NOMO-1 (cell line): ENCODE data around the gene WDR1.

ENCODE experiments used
- DNase-seq, 2 experiments: peaks; one replicate each; lab custom pipeline; 2025; ENCODE audit not compliant: unreplicated experiment in 2 of 2; lab: John Stamatoyannopoulos, UW

The WDR1 gene

DNA sequence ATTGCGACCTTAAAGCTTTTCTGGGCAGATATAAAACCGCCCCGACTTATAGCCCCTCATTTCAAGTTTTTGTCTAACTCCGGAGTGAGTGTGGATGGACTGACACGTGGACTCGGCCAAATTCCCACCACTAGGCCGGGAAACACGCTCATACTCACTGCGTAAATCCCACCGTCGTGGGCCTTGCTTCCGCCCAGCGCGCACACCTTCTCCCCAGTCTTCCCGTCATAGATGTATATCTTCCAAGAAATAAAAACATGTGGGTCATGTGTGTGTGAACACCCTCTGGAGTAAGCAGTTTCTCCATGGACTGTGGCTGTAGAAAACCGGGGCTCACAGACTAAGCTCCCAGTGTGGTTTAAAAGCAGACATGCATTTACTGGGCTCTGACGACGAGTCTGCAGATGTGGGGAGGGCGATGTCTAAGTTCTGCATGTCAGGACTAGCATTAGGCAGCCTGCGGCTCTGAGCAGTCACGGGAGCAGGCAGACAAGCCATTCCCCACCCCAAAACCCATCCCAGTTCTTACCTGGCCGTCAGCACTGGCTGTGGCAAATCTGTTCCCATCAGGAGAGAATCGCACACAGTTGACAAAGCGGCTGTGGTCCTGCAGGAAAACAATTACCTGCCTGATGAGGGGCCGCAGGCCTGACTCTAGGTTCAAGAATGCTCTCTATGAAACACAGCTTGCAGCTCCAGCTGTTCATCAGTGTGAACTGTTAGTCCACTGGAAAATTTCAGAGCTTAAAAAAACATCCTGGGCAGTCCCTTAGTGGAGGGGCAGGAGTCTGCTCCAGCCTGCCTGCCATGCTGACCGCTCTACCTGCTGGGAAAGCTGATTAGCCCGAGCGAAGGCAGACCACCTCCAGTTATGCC is 28.2 kb downstream of the WDR1 start:
- DNase-seq = no peak

DNA sequence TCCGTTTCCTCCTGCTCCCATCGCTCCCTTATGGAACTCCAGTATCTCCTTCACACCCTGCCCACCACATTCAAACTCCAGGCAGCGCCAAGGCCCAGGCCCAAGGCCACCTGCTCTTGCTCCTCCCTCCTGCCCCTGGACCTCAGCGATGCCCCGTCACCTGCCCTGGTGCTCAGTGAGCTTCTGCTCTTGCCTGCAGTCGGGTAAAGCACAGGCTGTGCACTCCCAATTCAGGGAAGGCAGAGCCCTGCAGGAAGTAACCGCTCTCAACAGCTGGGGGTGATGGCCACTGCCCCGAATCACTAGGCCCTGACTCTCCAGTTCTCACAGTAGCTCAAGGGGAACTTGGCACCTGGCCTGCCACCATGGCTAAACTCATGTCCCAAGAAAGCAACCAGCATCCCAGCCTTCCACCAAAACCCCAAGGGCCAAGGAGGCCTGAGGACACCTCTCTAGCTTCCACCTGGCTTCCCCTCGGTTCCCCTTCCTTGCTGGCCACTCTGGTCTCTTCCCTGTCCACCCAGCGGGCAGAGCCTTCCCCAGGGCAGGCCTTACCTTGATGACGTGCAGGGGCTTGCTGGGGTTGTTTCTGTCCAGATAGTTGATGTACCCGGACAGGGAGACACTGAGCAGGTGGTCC is 29.3 kb downstream of the WDR1 start:
- DNase-seq = no peak

DNA sequence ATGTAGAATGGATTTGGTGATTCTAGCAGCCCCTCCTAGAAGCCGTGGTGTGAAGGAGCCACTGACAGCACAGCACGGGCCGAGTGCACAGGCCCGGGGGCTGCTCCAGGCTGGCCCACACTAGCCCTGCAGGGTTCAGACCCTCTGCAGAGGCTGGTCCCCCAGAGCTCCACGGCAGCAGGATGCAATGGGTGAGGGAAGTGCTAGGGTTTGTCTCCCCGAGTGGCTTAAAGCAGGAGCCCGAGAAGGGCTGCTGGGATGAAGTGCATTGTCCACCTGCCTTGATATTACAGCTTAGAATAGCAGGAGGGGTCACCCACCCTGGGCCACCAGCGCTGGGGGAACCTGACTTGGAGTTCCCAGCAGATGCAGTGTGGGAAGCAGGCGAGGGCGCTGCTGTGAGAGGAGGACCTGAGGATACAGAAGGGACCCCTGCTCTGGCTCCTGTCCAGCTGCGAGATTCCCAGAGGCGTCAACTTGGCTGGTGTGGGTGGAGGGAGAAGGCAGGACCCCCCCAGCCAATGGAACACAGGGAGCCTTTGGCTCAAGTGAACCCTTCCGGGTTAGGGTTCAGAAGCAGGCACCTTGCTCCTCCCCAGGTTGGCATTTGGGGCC is 30.0 kb downstream of the WDR1 start:
- no peak for DNase-seq

DNA sequence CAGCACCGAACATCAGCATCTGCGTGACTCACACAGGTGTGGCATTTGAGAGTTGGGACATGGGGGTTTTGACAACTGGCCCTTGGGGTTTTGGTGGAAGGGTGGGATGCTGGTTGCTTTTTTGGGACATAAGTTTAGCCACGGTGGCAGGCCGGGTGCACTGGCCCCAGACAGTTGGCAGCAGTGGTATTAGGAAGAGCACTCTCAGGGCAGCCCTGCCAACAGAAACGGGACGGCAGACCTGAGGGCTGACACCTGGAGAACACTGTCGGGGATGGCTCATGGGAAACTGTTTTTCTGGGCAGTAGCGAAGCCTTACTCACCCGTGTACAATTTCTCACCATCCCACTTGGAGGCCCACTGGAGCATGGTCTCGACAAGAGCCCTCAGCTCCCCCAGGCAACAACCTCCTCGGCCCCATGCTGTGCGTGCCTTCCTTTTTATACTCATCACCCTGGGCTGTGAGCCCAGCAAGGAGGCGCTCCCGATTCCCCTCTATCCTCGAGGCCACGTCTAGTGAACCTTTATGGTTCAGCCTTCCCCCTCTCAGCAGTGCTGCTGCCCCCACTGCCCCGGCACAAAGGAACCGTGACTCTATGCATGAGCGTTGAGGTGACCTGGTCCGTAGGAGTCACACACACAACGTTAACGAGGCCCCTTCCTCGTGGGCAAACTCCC is 30.6 kb downstream of the WDR1 start:
- no peak for DNase-seq

DNA sequence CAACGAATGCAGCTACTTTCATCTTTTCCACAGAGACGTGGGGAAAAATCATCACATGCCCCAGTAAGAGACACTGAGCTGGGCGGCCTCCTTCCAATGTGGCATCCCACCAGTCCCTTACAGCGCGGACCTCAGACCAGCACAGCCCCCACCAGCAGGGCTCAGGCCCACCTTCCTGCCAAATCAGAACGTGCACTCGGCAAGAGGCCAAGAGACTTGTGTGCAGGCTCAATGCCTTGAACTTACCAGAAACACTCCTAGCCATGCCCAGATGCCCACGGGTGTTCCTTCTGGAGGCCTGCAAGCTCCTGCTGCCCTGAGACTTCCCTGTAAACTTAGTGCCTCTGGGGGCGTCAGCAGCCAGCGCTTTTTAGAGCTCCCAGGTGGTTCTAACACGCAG is 31.2 kb downstream of the WDR1 start:
- no peak for DNase-seq

DNA sequence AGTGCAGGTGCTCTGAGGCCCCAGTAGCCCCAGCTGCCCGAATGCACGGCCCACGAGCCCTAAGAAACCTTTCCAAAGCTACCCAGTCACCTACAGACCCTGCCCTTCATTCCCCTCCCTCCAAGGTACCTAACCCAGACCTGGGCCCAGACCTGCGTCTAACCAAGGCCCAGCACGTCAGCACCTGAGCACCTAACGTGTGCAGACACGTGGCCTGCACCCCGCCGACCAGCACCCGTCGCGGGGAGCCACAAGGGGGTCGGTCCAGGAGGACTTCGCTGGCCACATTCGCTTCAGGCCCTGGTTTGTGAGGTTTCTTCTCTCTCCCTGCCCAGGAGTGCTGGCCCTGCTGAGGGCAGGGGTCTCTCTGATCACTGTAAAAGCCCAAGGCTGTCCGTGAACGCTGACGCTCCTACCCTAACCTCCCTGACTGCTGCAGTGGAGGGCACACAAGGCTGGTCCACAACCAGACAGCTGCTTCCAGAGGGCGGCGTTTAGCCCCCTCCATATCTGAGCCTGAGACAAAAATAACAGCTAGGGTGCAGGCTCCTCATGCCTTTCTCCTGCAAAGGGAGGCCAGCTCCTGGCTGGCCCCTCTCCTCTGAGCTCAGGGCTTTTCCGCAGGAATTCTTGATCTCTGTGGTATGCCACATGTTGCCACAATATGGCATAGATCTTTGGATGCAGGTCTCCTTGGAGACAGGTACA is 31.8 kb downstream of the WDR1 start:
- DNase-seq = no peak

DNA sequence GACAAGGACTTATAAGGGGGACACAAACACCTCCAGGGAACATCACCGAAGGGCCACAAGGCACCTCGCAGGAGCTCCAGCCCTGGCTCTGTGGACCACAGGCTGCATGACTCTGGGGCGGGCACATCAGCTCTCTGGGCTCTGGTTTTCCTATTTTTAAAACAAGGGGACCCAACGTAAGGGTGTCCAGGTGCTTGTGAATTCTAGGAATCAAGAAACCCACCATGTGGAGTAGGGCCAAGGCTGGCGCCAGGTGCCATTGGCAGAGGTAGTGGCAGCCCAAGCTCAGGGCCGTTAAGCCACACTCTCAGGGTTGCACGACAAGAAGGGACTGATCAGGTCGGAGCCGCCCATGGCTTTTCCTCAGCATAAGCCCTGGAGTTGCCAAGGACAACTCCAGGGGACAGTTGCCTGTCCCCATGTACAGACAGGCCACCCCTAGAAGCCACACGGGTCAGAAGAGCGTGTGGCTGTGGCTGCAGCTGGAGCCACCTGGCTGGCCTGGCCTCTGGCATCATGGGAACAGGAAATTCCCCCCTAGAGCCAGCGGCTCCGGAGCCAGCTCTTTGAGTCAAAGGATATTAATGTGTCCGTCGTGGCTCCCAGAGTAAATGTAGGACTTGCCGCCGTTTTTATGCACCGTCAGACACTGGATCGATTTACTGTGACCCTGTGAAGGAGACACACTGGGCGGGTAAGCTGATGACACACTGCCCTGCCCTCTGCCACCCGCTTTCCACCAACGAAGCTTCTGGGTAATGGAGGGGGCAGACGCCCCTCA is 32.5 kb downstream of the WDR1 start:
- no peak for DNase-seq

DNA sequence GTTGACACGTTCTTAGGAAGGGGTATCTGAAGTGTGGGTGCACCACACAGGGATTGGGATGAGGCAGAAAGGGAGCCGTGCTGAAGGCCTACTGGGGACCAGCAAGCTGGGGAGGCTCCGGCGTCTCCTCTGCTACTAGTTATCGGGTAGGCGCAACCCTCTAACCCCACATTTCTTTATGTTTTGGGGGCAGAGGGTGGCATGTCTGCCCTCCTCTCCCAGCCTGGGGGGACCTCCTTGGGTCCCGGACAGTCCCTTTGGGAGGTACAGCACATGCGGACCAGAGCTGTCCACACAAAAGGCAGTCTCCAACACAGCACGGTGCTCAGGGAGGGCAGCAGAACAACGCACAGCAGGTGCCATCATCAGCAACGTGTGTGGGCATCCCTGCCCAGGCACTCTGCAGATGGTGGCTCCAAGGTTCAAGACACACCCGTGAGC is 33.2 kb downstream of the WDR1 start:
- DNase-seq = no peak

DNA sequence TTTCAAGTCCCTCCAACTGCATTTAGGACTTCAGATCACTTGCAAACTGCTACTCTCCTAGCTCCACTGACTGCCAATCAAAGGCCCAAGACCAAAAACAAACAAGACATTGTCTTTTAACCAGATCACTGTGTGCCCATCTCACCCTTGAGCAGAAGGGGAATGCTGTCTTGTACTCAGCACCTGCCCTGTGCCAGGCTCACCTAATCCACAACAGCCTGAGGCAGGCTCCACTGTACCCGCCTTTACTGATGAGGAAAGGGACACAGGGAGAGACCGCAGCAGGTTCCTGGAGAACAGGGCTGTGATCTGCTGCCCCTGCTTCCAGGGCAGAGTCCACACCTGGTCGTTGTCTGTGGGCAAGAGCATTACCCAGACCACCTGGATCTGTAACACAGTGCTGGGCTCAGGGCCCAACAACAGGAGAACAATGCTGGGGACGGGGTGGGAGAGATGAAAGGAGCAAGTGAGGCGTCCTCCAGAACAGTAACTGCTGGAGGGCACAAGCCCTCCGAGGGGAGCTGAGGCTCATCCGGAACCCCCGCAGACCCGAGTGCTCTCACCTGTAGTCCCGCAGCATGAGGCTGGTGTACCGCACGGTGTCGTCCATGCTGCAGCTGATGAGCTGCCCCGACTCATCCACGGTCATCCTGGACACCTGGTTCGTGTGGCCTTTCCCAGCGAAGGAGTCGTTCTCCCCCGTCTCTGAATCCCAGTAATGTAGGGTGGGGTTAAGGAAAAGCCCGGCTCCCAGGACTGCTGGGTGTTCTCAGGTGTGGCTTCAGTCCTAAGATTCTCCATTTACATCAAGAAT is 33.9 kb downstream of the WDR1 start:
- DNase-seq = no peak

DNA sequence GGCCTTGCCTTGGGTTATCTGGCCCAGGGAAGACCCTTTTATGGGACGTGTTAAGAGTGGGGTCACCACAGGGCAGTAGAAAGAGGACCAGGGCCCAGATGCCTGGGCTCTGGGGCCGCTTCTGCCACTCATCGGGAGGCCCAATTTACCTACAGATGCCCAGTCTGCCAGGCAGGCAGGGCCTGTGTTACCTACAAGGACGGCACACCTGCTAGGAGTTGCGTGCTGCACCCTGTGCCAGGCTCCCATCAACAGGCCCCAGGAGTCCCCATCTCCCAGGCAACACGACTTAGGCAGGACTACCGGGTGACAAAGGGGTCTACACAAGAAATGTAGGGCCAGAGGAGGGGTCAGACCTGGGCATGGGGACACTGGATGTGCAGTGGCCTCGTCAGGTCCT is 34.6 kb downstream of the WDR1 start:
- DNase-seq = no peak

DNA sequence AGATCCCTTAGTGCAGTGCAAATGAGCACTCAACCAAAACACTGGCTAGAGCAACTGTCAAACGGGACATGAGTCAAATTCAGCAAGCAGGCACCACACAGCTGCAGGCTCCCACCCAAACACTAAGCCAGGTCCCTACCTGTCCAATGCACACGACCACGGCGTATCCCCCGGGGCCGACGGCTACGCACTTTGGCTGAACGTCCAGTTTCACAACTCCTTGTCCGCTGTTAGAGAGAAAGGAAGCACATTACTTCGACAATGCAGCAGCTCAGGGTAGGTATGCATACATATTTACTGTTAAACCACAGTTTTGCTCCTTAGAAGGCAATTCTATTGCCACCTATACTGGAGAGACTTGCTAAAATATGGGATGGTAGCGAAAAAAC is 35.4 kb downstream of the WDR1 start:
- DNase-seq = no peak

DNA sequence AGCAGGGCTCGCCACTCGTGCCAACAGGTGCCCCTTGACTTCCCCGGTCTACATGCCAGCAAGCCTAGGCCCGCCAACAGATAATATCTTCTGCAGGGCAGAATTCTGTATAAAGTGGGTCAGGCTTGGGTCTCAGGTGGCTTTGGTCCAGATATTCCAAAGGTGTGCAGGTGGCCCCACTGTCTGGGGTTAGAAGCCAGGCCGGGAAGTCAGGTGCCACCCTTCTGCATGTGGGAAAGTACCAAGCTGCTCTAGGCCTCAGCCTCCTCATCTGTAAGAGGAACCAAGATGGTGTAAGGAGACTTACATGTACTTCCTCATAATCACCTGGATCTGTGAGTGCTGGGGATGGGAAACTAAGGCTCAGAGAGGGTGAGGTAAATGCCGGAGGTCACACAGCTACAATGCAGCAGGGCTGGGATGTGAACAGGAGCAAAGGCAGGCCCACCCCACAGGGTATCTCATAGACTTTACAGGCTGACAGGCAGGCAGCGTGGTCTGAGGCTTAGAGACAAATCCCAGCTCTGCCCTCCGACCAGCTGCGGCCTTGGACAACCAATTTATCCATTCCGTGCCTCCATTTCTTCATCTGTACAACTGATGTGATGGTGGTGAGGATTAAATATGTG is 35.9 kb downstream of the WDR1 start:
- no peak for DNase-seq

DNA sequence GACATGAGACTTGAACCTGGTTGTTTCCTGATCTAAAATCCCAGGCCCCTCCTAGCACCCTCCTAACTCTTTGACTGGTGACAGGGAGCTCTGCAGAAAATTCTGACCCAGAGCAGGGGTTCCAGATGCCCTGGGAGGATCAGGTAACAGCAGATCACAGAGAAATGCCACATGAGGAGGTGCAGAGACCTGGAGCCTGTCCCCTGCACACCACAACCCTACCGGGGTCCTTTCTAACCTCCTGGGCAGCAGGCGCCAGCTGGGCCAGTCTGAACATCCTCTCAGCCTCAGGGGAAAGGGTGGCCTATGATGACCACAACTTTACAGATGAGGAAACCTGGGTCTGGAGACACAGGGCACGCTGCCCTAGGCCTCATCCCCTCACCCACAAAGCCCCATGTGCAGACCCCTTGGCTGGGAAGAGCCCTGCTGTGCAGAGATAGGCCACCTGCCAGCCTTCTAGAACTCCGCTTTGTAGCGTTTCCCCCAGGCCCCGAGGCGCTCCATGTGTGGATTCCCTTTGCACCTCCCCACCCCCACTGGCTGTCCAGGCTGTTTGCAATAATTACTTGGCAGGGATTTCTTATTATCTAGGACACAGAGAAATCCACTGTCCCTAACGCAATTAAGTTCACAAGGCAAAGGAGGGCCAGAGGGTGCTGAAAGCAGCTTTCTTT is 36.5 kb downstream of the WDR1 start:
- no peak for DNase-seq

DNA sequence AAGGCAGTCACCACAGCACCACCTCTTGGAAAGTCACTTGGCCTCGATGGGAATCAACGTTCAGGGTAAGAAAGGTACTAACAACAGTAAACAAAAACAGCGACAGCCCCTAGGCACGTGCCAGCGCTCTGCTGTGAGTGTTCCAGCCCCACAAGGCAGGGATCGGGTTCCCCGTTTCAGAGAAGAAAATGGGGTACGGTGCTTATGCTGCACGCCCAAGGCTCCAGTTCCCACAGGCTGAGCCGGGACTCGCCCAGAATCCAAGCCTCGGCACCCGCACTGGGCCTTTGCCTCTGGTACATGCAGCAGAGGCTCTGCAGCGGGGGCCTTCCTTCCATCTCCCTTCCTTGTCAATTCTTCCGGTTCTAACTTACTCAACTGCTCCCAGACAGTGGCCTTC is 37.3 kb downstream of the WDR1 start:
- DNase-seq = no peak

DNA sequence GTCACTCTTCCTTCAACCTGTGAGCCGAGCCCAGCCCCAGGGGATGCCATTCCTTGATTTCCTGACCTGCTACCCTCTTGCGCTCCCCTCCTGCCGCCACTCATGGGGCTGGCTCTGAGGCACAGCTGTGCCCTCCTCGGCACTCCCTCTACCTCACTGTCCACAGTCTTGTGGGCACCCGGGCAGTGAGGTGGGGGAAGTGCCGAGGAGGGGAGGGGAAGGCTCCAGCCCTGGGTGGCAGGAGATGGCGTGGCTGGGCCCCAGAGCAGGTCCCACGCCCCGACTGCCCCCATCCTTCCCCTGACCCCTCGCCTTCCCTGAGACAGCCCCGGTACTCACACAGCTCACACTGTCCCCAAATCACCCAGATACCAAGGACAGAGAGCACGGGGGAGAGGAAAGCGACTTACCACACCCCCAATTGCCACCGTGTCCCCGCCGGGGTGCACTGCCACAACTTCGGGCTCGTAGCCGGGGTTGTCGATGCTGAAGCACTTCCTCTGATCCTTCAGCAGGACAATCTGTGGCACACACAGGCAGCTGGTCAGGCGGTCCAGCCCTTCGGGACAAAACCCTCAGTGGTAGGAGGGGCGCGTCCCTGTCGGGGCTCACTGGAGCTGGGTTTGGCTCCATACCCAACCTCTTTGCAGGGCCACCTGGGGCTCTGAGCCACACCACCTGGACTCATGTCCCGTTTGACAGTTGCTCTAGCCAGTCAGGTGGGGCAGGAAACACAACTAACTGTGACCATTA is 37.9 kb downstream of the WDR1 start:
- DNase-seq = no peak

DNA sequence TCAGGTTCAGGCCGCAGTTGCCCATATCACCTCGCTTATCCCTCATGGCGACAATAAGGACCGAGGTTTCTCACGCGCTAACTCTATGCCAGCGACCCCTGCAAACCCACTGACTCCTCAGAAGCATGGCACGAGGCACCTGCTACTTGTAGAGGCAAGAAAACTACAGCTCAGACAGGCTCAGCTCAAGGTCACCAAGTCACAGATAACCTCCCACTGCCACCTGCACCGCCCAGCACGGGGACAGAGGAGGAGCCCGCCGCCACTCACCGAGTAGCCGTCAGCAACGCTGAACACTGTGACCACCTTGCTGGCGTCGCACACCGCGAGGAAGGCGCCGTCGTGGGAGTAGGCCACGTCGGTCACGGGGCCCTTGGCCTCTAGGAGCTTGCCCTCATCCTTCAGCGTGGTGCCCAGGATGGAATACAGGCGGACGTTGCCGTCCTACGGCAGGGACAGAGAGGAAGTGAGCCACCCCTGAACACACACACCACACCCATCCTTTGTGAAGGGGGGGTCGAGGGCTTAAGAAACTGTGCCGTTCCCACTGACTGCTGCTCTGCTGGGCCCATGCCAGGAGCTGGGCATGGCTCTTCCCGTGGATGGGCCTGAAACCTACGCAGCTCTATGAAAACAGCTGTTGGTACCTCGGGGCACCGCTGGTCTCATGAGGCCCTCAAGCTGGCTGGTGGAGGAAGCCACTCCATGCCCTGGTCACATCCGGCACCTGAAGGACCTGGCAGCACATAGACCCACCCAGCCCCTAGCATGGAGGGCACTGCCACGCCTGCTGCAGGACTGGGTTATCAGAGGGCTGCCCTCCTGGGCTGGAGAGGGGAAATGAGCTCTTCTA is 38.9 kb downstream of the WDR1 start:
- no peak for DNase-seq

DNA sequence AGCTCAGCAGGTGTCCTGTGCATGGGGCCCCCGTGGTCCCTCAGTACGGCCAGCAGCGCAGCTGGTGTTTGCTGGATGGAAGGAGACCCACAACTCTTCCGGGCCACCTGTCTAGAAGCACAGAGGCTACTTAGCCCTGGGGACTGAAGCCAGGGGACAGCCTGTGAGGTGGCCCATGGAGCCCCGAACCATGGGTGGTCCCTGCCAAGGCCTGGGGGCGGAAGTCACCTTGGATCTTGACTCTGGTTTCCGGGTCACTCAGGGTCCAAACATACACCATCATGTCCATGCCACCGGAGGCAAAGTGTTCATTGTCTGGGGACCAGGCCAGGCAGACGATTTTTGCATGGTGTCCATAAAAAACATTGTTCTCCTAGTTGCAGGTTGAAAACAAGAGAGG is 39.5 kb downstream of the WDR1 start:
- DNase-seq = no peak
